OCI-LY3 (cell line): ENCODE results near the gene FABP1.

Source experiments
- H2AFZ ChIP-seq: fragments of 200-600, 300-600 bp; shearing (Covaris generic); 2 replicates; pipeline ENCODE4 v1.6.0; 2014; ENCODE audit warnings: antibody characterized with exemption, low read depth, low read length
- H3K27ac ChIP-seq: fragments of 200-600, 300-600 bp; sonication (generic); 2 replicates; pipeline ENCODE4 v1.5.1; 2014; ENCODE audit warnings: mild to moderate bottlenecking, low read length, moderate library complexity, mixed read lengths
- H3K27me3 ChIP-seq: fragments of 200-600, 300-600 bp; sonication (generic); 2 replicates; pipeline ENCODE4 v1.6.1; 2014; ENCODE audit warnings: low read depth, low read length, mixed read lengths
- H3K36me3 ChIP-seq: fragments of 200-600, 300-600 bp; sonication (generic); replicated peaks from 2 replicates; pipeline ENCODE3; 2014; ENCODE audit warnings: low read depth, low read length, mixed read lengths
- H3K4me1 ChIP-seq: fragments of 300-600, 200-600 bp; sonication (generic); 2 replicates; pipeline ENCODE4 v1.6.1; 2014; ENCODE audit warnings: low read length, mixed read lengths
- H3K4me2 ChIP-seq: fragments of 200-600, 300-600 bp; sonication (generic); 2 replicates; pipeline ENCODE4 v1.6.1; 2014; ENCODE audit warnings: low read length, mixed read lengths
- H3K4me3 ChIP-seq: fragments of 300-600, 200-600 bp; sonication (generic); 2 replicates; pipeline ENCODE4 v1.5.1; 2014; ENCODE audit warnings: antibody characterized with exemption, mild to moderate bottlenecking, low read length, moderate library complexity
- H3K79me2 ChIP-seq: fragments of 300-600, 200-600 bp; shearing (Covaris generic); 2 replicates; pipeline ENCODE4 v1.6.1; 2014; ENCODE audit warnings: mild to moderate bottlenecking, low read length, mixed read lengths
- H3K9ac ChIP-seq: fragments of 300-600, 200-600 bp; shearing (Covaris generic); 2 replicates; pipeline ENCODE4 v1.6.0; 2014; ENCODE audit warnings: mild to moderate bottlenecking, low read length, moderate library complexity
- H3K9me3 ChIP-seq: fragments of 200-600, 300-600 bp; shearing (Covaris generic); 2 replicates; pipeline ENCODE4 v1.6.1; 2014; ENCODE audit warnings: low read length, mixed read lengths; ENCODE audit not compliant: insufficient read depth
- H4K20me1 ChIP-seq: fragments of 200-600, 300-600 bp; sonication (generic); 2 replicates; pipeline ENCODE4 v1.6.1; 2016; ENCODE audit warnings: low read length, mixed read lengths; ENCODE audit not compliant: insufficient read depth
- CTCF ChIP-seq: fragments of 200-600, 300-600 bp; sonication (generic); IDR thresholded peaks from 2 replicates; pipeline ENCODE4 v1.5.1; 2014; ENCODE audit warnings: antibody characterized with exemption, low read length, low read depth
- EZH2phosphoT487 ChIP-seq: fragments of 200-600 bp; shearing (Covaris generic); IDR thresholded peaks from 2 replicates; pipeline ENCODE4 v1.6.1; 2018; ENCODE audit warnings: antibody characterized with exemption, mixed run types, low read depth

Gene FABP1

GRCh38 chr2:88121678-88122077, 6.2 kb downstream of the FABP1 start:
- no peak overlapping the region for H3K4me2 ChIP-seq
- H3K27ac ChIP-seq: no peak overlapping the region
- no peaks in the 10 kb centered on the region for H3K4me1 ChIP-seq

GRCh38 chr2:88117973-88118372, 9.9 kb downstream of the FABP1 start:
- Histone ChIP-seq H3K4me2 (no peak overlapping the region), H2AFZ (no peak overlapping the region)

More at GRCh38 chr2:88121678-88122077, 6.2 kb downstream of the FABP1 start:
- TF ChIP-seq EZH2phosphoT487 (no peak), CTCF (no peak)
- Histone ChIP-seq H3K4me3 (no peak overlapping the region), H3K36me3 (no peaks in the 10 kb centered on the region), H2AFZ (no peak overlapping the region), H4K20me1 (no peaks in the 10 kb centered on the region), H3K27me3 (peaks cover 20% of the 10 kb centered on the region), H3K9me3 (no peaks in the 10 kb centered on the region), H3K9ac (no peak overlapping the region), H3K79me2 (no peaks in the 10 kb centered on the region)

GRCh38 chr2:88116669-88117432, 11.0 kb downstream of the FABP1 start:
- TF ChIP-seq EZH2phosphoT487: no peak
- no peak for TF ChIP-seq CTCF
- Histone ChIP-seq H3K4me2 (no peak overlapping the region), H3K79me2 (no peaks in the 10 kb centered on the region), H2AFZ (no peak overlapping the region), H4K20me1 (no peaks in the 10 kb centered on the region), H3K4me3 (no peak overlapping the region), H3K4me1 (peaks cover under 1% of the 10 kb centered on the region; the same call in 1 of the 2 replicates), H3K36me3 (no peaks in the 10 kb centered on the region), H3K9ac (no peak overlapping the region), H3K9me3 (no peaks in the 10 kb centered on the region), H3K27me3 (peaks cover 4% of the 10 kb centered on the region; the same call in 1 of the 2 replicates), H3K27ac (no peak overlapping the region)

More at GRCh38 chr2:88117973-88118372, 9.9 kb downstream of the FABP1 start:
- no peaks in the 10 kb centered on the region for H3K4me1 ChIP-seq
- H3K79me2 ChIP-seq: no peaks in the 10 kb centered on the region
- no peaks in the 10 kb centered on the region for H4K20me1 ChIP-seq
- H3K27me3 ChIP-seq: peaks cover 4% of the 10 kb centered on the region
- H3K27ac ChIP-seq: no peak overlapping the region
- TF ChIP-seq CTCF (no peak), EZH2phosphoT487 (no peak)
- H3K9me3 ChIP-seq: no peaks in the 10 kb centered on the region
- no peaks in the 10 kb centered on the region for H3K36me3 ChIP-seq
- H3K9ac ChIP-seq: no peak overlapping the region
- H3K4me3 ChIP-seq: no peak overlapping the region

GRCh38 chr2:88115825-88116518, 11.9 kb downstream of the FABP1 start:
- peaks cover 4% of the 10 kb centered on the region; the same call in 1 of the 2 replicates for H3K27me3 ChIP-seq
- H3K36me3 ChIP-seq: no peaks in the 10 kb centered on the region
- no peaks in the 10 kb centered on the region for H3K9me3 ChIP-seq
- H3K4me3 ChIP-seq: no peak overlapping the region
- no peaks in the 10 kb centered on the region for H3K79me2 ChIP-seq
- no peak overlapping the region for H3K4me2 ChIP-seq
- H3K4me1 ChIP-seq: peaks cover 10% of the 10 kb centered on the region
- TF ChIP-seq EZH2phosphoT487: no peak
- TF ChIP-seq CTCF: no peak
- H3K9ac ChIP-seq: no peak overlapping the region
- H4K20me1 ChIP-seq: no peaks in the 10 kb centered on the region
- no peak overlapping the region for H2AFZ ChIP-seq
- H3K27ac ChIP-seq: no peak overlapping the region
